Caco-2 (cell line): ENCODE results near the gene PKIB. TPM values are rescaled to one million over a fixed set of nuclear protein-coding genes. Genes with fewer than 3 reads are reported as not detected.

ENCODE experiments used
- BruUV-seq: library from RNA; stranded (reverse); fragments of 400-500 nt; replicated peaks from 2 replicates; lab custom pipeline; 2021; lab: Mats Ljungman, UMichigan
- CTCF ChIA-PET: fragments of 300-600 bp; sonication (Branson Sonifier 250); formaldehyde crosslinking; loops from one replicate; lab custom pipeline; 2022; ENCODE audit warnings: antibody characterized with exemption; lab: Charles Lee
- POLR2A ChIA-PET: fragments of 300-600 bp; sonication (Branson Sonifier 250); formaldehyde crosslinking; loops from one replicate; lab custom pipeline; 2022; ENCODE audit warnings: antibody characterized with exemption; lab: Charles Lee
- DNase-seq, 2 experiments: peaks; one replicate each; pipeline versions ENCODE4 v3.0.0 to v3.0.0-alpha.2; 2020 to 2022
- H3K27me3 ChIP-seq: replicated peaks from 2 replicates; pipeline ENCODE4 v1.6.0; 2011; ENCODE audit warnings: low read length; ENCODE audit not compliant: control insufficient read depth, insufficient read depth
- H3K36me3 ChIP-seq: 2 replicates; pipeline ENCODE4 v1.5.1; 2011; ENCODE audit warnings: low read length; ENCODE audit not compliant: control insufficient read depth, insufficient read depth
- H3K4me1 ChIP-seq: fragments of 250-450 bp; sonication (Bioruptor Pico); 2 replicates; pipeline ENCODE4 v1.5.1; 2020; ENCODE audit warnings: mild to moderate bottlenecking
- H3K4me3 ChIP-seq: 2 replicates; pipeline ENCODE4 v1.5.1; 2011; ENCODE audit warnings: low read depth, mild to moderate bottlenecking, control low read depth, low read length
- H3K9me3 ChIP-seq: fragments of 250-450 bp; sonication (Bioruptor Pico); 2 replicates; pipeline ENCODE4 v1.5.1; 2020; ENCODE audit warnings: mild to moderate bottlenecking, moderate library complexity
- H3K27ac Mint-ChIP-seq: one replicate; pipeline ENCODE4 v1.8.0; 2022; ENCODE audit warnings: mixed read lengths; ENCODE audit not compliant: unreplicated experiment
- H3K27me3 Mint-ChIP-seq: one replicate; pipeline ENCODE4 v1.8.0; 2022; ENCODE audit warnings: mixed read lengths; ENCODE audit not compliant: insufficient read depth, unreplicated experiment
- H3K36me3 Mint-ChIP-seq: one replicate; pipeline ENCODE4 v1.8.0; 2022; ENCODE audit warnings: mild to moderate bottlenecking, mixed read lengths; ENCODE audit not compliant: insufficient read depth, unreplicated experiment
- H3K4me1 Mint-ChIP-seq: one replicate; pipeline ENCODE4 v1.8.0; 2022; ENCODE audit warnings: low read depth, mixed read lengths; ENCODE audit not compliant: unreplicated experiment
- H3K4me3 Mint-ChIP-seq: one replicate; pipeline ENCODE4 v1.8.0; 2022; ENCODE audit warnings: mild to moderate bottlenecking, moderate library complexity, mixed read lengths; ENCODE audit not compliant: unreplicated experiment
- H3K9me3 Mint-ChIP-seq: one replicate; pipeline ENCODE4 v1.8.0; 2022; ENCODE audit warnings: mixed read lengths; ENCODE audit not compliant: unreplicated experiment
- intact Hi-C: fragments of 100-400 bp; cut with micrococcal nuclease; formaldehyde crosslinking; loops from one replicate; pipeline ENCODE4 v1.10.0; 2022; ENCODE audit not compliant: unreplicated experiment
- total RNA-seq: library from RNA; stranded (reverse); gene quantifications from 2 replicates; pipeline ENCODE4 v1.2.3, GENCODE V29; 2022
- TF ChIP-seq, protein P1 (sequence below), 2 experiments: fragments of 200-600 bp in 1 of 2; IDR thresholded peaks; 1 replicate in 1 of 2; 2 replicates in 1 of 2; pipeline versions ENCODE4 v1.5.1 to v1.8.0; 2011 to 2022; ENCODE audit warnings: antibody characterized with exemption in 1 of 2, control low read depth in 1 of 2, inconsistent platforms in 1 of 2, low read depth in 1 of 2, low read length in 1 of 2, mild to moderate bottlenecking in 1 of 2, moderate library complexity in 1 of 2; ENCODE audit not compliant: insufficient read depth in 1 of 2, severe bottlenecking in 1 of 2, unreplicated experiment in 1 of 2

The PKIB gene
- total RNA-seq, 1 experiment from 2014 or later = 18.6 TPM

DNA sequence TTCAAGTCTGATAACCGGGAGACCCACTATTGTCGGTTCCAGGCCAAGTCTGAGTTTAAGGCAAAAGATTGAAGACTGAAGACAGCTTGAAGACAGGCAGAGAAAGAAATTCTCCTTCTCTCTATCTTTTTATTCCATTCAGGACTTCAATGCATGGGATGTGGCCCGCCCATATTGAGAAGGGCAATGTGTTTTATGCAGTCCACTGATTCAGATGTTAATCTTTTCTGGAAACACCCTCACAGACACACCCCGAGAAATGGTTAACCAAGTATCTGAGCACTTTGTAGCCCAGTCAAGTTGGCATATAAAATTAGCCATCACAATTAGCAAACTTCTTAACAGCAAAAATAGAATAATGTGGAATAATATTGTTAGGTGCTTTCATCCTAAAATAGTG is 93.9 kb downstream of the PKIB start:
- no peaks in the 10 kb centered on the region for H3K36me3 Mint-ChIP-seq
- POLR2A ChIA-PET = no interaction called here
- CTCF ChIA-PET = no interaction called here
- H3K27me3 Mint-ChIP-seq = no peaks in the 10 kb centered on the region
- Histone ChIP-seq H3K9me3 (no peaks in the 10 kb centered on the region; the same call in 1 of the 2 replicates), H3K36me3 (no peaks in the 10 kb centered on the region), H3K27me3 (no peaks in the 10 kb centered on the region), H3K4me1 (no peaks in the 10 kb centered on the region), H3K4me3 (no peak overlapping the region)
- no TSS peak for BruUV-seq
- H3K4me3 Mint-ChIP-seq = no peak overlapping the region
- no peak for DNase-seq
- H3K9me3 Mint-ChIP-seq = no peaks in the 10 kb centered on the region
- TF ChIP-seq, protein P1, sequence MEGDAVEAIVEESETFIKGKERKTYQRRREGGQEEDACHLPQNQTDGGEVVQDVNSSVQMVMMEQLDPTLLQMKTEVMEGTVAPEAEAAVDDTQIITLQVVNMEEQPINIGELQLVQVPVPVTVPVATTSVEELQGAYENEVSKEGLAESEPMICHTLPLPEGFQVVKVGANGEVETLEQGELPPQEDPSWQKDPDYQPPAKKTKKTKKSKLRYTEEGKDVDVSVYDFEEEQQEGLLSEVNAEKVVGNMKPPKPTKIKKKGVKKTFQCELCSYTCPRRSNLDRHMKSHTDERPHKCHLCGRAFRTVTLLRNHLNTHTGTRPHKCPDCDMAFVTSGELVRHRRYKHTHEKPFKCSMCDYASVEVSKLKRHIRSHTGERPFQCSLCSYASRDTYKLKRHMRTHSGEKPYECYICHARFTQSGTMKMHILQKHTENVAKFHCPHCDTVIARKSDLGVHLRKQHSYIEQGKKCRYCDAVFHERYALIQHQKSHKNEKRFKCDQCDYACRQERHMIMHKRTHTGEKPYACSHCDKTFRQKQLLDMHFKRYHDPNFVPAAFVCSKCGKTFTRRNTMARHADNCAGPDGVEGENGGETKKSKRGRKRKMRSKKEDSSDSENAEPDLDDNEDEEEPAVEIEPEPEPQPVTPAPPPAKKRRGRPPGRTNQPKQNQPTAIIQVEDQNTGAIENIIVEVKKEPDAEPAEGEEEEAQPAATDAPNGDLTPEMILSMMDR (IDR thresholded peaks at IDR 0.05; ENCODE audit: insufficient read depth in 1 of 2, low read depth in 1 of 2, low read length in 1 of 2, severe bottlenecking in 1 of 2, unreplicated experiment in 1 of 2) = no peak
- intact Hi-C loops = no loop called here
- H3K27ac Mint-ChIP-seq = no peak overlapping the region
- H3K4me1 Mint-ChIP-seq = no peaks in the 10 kb centered on the region

DNA sequence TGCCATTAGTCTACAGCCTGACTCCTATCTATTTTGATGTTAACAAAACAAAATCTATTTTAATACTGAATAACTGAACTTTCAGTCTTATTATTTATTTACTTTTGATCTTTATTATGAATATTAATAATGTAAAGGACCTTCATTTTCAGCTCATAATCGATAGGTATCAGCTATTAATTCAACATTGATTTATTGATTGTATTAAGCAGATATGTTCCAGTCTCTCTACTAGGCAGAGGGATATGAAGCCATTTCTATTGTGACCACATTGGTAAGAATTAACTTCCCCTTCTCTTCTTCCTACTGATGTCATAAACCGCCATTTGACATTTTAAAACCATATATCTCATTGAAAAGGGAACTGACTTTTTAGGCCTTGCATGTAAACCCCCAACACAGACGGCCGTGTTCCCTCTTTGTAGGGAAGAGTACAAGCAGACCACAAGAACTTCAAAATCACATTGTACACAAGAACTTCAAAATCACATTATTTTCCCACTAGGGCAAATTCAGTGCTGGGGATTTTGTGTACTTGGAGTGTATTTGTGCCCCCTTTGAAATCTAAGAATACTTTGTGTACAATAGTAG is 99.8 kb downstream of the PKIB start:
- no peaks in the 10 kb centered on the region for H3K9me3 ChIP-seq
- CTCF ChIA-PET = no interaction called here
- no peaks in the 10 kb centered on the region for H3K36me3 ChIP-seq
- Mint-ChIP-seq H3K4me3 (no peak overlapping the region), H3K36me3 (no peaks in the 10 kb centered on the region), H3K27me3 (no peaks in the 10 kb centered on the region), H3K27ac (no peak overlapping the region), H3K4me1 (no peaks in the 10 kb centered on the region), H3K9me3 (no peaks in the 10 kb centered on the region)
- BruUV-seq = no TSS peak
- intact Hi-C loops = no loop called here
- no peaks in the 10 kb centered on the region for H3K4me1 ChIP-seq
- no peak for DNase-seq
- TF ChIP-seq, protein P1 (IDR thresholded peaks at IDR 0.05; ENCODE audit: insufficient read depth in 1 of 2, low read depth in 1 of 2, low read length in 1 of 2, severe bottlenecking in 1 of 2, unreplicated experiment in 1 of 2) = no peak
- POLR2A ChIA-PET = no interaction called here
- H3K4me3 ChIP-seq = no peak overlapping the region
- no peaks in the 10 kb centered on the region for H3K27me3 ChIP-seq

DNA sequence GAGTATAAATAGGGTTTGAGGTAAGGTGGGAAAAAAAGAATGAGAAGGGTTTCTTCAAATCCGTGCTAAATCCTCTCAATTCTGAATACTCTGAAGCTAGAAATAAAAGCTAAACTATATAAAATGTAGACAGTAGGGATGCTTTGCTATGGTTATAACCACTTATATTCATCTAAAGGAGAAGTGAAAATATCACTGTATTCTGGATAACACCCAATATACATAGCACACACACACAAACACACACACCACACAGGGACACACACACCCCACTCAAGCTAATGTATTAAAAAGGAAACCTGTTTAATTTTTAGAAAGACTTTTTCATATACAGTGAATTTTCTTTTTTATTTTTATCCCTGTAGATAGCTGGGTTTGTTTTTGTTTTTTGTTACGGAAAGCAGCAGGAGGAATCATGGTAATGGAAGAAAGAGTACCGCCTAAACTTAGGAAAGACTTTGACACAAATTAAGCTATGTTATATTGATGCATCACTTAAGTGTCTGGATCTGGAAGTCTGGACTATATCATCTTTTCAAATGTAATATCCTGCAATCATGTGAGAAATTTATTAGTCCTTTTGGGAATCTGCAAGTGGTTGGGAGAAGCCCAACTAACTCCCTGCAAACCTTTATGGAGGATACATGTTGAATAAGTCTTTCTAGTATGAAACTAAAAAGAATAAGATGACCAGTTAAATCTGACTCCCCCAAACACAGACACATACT is 100.9 kb downstream of the PKIB start:
- Histone ChIP-seq H3K9me3 (no peaks in the 10 kb centered on the region), H3K27me3 (no peaks in the 10 kb centered on the region), H3K4me3 (no peak overlapping the region), H3K36me3 (no peaks in the 10 kb centered on the region), H3K4me1 (no peaks in the 10 kb centered on the region)
- POLR2A ChIA-PET = no interaction called here
- H3K27me3 Mint-ChIP-seq = no peaks in the 10 kb centered on the region
- no peak overlapping the region for H3K27ac Mint-ChIP-seq
- TF ChIP-seq, protein P1 (IDR thresholded peaks at IDR 0.05; ENCODE audit: insufficient read depth in 1 of 2, low read depth in 1 of 2, low read length in 1 of 2, severe bottlenecking in 1 of 2, unreplicated experiment in 1 of 2) = no peak
- no TSS peak for BruUV-seq
- no peaks in the 10 kb centered on the region for H3K36me3 Mint-ChIP-seq
- CTCF ChIA-PET = no interaction called here
- no peaks in the 10 kb centered on the region for H3K9me3 Mint-ChIP-seq
- DNase-seq = no peak
- intact Hi-C loops = no loop called here
- H3K4me1 Mint-ChIP-seq = no peaks in the 10 kb centered on the region
- H3K4me3 Mint-ChIP-seq = no peak overlapping the region
